DOHH2 (cell line): ENCODE results near the gene RAD51AP1.

Experiments used
- EZH2phosphoT487 ChIP-seq: fragments of 200-600 bp; sonication (generic); IDR thresholded peaks from 2 replicates; pipeline ENCODE4 v1.6.1; 2017; ENCODE audit warnings: borderline replicate concordance, mild to moderate bottlenecking, antibody characterized with exemption, low read length, moderate library complexity, mixed read lengths
- TF ChIP-seq, protein P1 (sequence below): fragments of 200-600 bp; sonication (generic); IDR thresholded peaks from one replicate; pipeline ENCODE4 v1.5.1; 2014; ENCODE audit warnings: antibody characterized with exemption, mild to moderate bottlenecking, low read depth, low read length; ENCODE audit not compliant: poor library complexity, severe bottlenecking

DNA sequence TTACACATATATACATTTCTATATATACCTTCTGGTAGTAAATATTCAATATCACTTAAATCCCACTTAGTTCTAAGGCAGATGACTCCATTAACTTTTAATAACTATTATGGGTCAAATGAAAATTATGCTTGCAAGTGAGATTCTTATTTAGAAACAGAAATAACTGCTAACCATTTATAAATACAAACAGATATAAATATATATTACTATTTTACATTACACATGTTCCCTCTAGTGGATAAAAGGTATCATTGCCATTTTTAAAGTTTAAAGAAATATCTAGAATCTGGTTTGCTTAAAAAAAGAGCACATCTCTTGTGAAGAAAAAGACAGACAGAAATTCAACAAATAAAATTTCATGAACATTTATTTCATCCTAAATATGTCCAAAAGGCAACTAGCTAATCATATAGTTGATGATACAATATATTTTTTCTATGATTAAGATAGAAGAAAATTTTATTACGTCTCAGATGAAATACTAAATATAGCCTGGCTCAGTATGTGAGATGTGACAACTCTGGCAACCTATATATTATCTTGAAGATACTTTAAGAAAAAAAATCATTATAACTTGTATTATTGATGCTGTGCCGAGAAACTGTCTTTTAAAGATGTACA is 11.7 kb upstream of the RAD51AP1 start:
- TF ChIP-seq, protein P1, sequence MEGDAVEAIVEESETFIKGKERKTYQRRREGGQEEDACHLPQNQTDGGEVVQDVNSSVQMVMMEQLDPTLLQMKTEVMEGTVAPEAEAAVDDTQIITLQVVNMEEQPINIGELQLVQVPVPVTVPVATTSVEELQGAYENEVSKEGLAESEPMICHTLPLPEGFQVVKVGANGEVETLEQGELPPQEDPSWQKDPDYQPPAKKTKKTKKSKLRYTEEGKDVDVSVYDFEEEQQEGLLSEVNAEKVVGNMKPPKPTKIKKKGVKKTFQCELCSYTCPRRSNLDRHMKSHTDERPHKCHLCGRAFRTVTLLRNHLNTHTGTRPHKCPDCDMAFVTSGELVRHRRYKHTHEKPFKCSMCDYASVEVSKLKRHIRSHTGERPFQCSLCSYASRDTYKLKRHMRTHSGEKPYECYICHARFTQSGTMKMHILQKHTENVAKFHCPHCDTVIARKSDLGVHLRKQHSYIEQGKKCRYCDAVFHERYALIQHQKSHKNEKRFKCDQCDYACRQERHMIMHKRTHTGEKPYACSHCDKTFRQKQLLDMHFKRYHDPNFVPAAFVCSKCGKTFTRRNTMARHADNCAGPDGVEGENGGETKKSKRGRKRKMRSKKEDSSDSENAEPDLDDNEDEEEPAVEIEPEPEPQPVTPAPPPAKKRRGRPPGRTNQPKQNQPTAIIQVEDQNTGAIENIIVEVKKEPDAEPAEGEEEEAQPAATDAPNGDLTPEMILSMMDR: peak; percentile 29
- no peak for TF ChIP-seq EZH2phosphoT487
